Activated gamma-delta T cell treated with anti-CD3 and anti-CD28 coated beads, Interleukin-2, amount 50 U/mL, for 16 hours (primary cell): ENCODE measurements around the gene ABCG5.

Experiments used
- DNase-seq: peaks from one replicate; pipeline ENCODE4 v3.0.0-alpha.2; 2020; ENCODE audit warnings: low read depth

ABCG5 gene

DNA sequence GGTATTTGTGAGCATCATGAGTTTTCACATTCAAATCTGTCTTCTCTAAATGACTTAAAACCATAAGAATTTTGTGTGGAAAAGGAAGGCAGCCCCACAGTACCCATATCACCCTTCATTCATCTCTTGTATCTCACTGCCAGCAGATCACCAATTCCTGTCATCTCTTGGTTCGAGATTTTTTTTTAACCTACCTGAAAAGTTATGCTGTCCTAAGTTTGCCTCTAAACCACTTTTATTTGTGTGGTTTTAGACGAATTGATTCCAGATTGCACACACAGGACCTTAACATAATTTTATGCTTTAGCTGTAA is 32.0 kb downstream of the ABCG5 start:
- no peak for DNase-seq

DNA sequence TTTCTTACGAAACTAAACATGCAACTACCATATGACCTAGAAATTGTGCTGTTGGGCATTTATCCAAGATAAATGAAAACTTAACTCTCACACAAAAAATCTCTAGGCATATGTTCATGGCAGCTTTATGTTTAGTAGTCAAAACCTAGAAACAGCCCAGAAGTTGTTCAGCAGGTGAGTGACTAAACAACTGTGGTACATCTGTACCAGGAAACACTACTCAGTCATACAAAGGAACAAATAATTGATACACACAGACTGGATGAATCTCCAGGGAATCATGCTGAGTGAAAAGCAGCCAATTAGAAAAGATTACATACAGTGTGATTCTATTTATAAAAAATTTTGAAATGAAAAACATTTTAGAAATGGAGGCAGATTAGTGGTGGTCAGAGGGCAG is 35.5 kb downstream of the ABCG5 start:
- no peak for DNase-seq

GRCh38 chr2:43802135-43802534 is 36.5 kb downstream of the ABCG5 start:
- no peak for DNase-seq

DNA sequence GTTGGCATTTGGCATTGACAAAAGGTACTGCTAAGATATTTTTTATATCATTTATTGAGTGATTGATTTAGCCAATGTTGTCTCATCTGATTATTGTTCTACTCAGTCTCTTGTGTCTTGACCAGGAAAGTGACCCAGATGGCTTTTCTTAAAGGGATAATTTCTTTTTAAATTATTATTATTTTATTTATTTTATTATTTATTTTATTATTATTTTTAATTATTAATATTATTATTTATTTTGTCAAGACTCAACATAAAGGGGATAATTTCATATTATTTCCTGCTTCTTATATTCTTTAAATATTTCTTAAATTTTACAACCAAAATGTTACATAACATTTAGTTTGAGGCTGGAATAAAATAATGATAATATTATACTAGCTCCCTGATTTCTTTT is 37.7 kb downstream of the ABCG5 start:
- no peak for DNase-seq

DNA sequence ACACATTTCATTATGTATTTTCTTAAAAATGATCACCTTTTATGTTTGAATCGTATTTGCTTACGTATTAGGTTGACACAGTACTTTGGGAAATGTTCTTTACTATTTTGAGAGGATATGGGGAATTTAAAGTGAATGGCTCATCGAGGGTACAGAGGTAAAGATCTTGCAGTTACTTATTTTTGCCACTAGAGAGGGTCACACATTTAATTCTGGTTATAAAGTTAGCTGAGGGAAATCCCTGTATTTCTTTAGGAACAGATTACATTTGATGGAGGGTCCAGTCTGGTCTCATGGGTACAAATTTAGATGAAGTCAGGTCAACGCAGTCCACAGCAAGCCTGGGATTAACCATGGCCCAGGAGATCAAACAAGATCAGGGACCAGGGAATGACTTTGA is 40.3 kb downstream of the ABCG5 start:
- no peak for DNase-seq

DNA sequence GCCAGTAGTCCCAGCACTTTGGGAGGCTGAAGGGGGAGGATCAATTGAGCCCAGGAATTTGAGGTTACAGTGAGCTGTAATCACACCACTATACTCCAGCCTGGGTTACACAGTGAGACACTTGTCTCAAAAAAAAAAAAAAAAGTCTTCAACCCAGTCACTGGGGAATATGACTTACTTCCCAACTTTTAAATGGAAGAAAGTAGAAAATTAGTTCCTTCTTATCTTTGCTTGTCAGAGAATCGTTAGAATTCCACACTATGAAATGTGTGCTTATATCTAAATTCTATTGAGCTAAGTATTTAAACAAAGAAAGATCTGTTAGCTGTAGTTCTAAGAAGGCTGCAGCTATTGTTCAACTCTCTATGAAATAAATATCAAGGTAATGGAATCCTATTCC is 42.4 kb downstream of the ABCG5 start:
- no peak for DNase-seq

- DNase-seq = no peak
Observed at GRCh38 chr2:43794956-43795355, 43.7 kb downstream of the ABCG5 start.

DNA sequence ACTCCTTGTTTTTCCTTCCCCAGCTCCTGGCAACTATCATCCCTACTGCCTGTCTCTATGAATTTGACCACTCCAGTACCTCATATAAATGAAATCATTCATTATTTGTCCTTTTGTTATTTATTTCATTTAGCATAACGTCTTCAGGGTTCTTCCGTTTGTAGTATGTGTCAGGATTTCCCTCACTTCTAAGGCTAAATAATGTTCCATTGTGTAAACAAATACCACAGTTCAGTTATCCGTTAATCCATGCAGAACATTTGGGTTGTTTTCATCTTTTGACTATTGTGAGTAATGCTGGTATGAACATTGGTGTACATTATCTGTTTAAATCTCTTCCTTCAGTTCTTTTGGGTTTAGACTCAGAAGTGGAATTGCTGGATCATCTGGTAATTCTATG is 46.0 kb downstream of the ABCG5 start:
- DNase-seq = no peak

- DNase-seq = no peak
Observed at GRCh38 chr2:43791035-43791765, 47.4 kb downstream of the ABCG5 start.

GRCh38 chr2:43790147-43790546 is 48.5 kb downstream of the ABCG5 start:
- DNase-seq = no peak

GRCh38 chr2:43788646-43789045 is 50.0 kb downstream of the ABCG5 start:
- no peak for DNase-seq

- no peak for DNase-seq
Observed at GRCh38 chr2:43787895-43788294, 50.7 kb downstream of the ABCG5 start.

DNA sequence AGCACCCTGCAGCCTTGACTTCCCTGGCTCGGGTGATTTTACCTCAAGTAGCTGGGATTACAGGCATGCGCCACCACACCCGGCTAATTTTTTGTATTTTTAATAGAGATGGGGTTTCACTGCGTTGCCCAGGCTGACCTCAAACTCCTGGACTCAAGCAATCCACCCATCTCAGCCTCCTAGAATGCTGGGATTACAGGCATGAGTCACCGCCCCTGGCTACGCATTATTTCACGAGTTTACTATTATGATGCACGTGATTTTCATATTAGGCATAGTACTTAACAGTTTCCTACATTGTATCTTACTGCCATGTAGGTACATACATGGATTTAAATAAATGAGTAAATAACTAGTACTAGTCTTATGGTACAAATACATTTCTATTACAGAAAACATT is 60.4 kb downstream of the ABCG5 start:
- DNase-seq = no peak

GRCh38 chr2:43777306-43777926 is 61.2 kb downstream of the ABCG5 start:
- no peak for DNase-seq

DNA sequence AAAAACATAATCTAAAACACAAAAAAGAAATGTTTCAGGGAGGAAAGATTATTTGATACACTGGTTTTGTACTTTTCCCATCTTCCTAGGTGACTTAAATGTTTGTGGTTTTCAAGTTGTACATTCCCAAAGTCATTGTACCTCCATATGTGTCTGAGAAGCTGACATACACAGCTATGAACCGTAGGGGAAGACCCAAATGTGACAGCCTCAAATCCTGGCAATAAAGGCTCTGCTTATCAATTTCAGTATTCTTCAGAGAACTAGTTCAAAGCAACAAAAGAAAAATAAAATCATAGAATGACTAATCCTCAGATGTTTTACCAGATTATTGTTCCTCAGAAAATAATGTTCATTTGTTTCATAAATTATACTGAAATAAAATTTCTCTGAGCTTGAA is 62.3 kb downstream of the ABCG5 start:
- no peak for DNase-seq

DNA sequence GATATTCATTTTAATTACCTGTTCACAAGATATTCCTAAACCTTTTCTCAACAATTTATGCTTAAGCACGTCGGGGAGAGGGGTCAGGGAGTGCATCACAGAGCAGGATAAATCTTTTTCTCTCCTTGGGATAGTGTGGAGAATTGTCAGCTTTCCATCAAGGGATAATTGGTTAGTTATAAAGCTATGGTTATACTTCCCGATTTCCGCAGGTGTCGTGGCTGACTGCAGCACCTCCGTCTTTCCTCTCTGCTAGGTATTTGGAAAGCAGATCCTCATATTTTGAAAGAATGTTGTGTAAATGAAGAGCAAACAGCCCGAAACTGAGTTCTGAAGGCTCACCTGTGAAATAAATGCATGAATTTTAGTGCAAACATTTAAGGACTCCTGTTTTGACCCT is 64.0 kb downstream of the ABCG5 start:
- no peak for DNase-seq

DNA sequence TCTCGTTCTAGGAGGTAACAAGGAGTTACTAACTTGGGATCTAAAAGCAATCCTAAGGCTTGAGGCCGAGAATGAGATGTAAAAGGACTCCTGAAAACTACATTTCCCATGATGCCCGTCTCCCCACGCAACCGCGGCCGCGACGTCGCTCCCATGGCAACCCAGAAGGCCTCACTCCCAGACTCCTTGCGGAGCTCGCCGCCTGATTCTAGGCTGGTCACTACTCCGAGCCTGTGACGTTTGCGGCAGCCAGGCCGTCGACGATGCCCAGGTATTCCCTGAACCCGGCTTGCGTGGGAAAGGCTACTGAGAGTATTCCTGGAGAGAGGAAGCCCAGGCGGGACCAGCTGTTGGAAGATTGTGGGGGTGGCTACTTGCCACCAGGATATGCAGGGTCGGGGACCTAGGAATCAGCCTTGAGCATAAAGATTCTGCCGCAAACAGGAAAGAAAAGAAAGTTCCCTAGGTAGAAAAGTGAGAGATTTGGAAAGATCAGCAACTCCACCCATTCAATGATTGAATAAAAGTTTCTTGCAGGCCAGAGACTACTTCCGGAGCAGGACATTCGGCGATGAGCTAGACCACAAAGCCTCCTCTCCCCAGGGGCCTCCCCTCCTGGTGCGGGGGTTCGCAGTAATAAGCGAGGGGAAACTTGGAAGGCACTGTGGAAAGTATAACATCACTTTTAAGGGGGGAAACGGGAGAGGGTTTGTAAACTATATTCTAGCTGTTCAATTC is 64.6 kb downstream of the ABCG5 start, which contains the start of gene DYNC2LI1:
DYNC2LI1 (plus strand) TSS at position 164 of the 738 bp plus-strand sequence; CDS start at position 264, 100 bp downstream.
- DNase-seq = peak; percentile 54

GRCh38 chr2:43766006-43766405 is 72.6 kb downstream of the ABCG5 start:
- no peak for DNase-seq

DNA sequence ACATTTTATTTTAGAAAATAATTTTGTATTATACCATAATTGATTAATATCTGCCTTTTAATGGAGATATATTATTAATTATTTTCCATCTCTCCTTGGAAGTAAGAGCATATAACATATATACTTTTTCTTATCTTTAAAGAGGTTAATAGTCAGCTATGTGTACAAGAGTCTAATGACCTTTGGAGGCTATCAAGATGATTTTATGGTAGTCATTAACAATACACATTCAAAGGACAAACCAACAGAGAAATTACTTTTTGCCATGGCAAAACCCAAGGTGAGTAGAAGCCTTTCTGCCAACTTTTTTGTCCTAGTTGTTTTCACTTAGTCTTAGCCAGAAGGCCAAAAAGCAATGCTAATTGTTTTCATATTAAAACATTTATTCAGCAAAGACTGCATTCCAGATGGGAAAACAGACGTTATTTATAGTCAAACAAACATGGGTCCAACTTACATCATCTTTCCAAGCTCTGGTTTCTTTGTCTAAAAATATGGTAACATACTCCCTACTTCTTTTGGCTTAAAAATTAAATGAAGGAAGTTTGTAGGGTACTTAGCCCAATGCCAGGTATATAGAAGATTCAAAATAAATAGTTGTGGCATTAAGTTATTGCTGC is 74.4 kb downstream of the ABCG5 start:
- no peak for DNase-seq

DNA sequence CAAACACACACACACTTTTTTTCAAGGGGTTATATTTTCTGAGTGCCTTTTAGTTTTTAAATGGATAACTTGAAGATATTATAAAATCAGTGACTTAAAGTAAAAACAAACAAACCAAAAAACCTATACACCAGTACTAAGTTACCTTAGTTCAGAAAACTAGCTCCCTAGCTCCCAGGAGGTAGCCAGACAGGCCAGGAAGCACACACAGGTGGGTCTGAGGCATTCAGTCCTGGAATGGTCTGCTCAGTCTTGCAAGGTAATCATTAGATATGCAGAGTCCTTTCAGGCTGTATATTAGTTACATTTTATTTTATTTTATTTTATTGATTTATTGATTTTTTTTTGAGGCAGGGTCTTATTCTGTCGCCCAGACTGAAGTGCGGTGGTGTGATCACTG is 75.5 kb downstream of the ABCG5 start:
- DNase-seq = no peak
